ENCODE results near the gene GPR89B. TPM values are rescaled to one million over a fixed set of nuclear protein-coding genes. Genes with fewer than 3 reads are reported as not detected.

The GPR89B gene
- total RNA-seq: 15.8 and 17.1 TPM in 2 replicates

GRCh38 chr1:147928236-147929132 is at the start of gene GPR89B:
Gene GPR89B, plus strand, starts transcription at chr1:147928420. Its CDS starts 117 bp downstream, at chr1:147928537.

GRCh38 chr1:147902253-147902845 is 25.9 kb upstream of the GPR89B start, which contains the start of gene GJA8:
Gene GJA8, plus strand, starts transcription at chr1:147902795. Its CDS starts 5,161 bp downstream, at chr1:147907956.

Small RNA genes lying within 50 kb of the gene (small RNA-seq; reads per million reads assigned to genes)
- not detected for gene RNU1-129P
- gene RNVU1-7: 714 reads per million, percentile 99 among the genes with 10 or more reads in this experiment

Other genes starting within 250 kb of the GPR89B start
- 9.8 and 15.0 TPM in 2 replicates for gene GJA5, start 167.8 kb upstream of the GPR89B start, total RNA-seq
- not detected in 2 replicates for gene GJA8, start 25.6 kb upstream of the GPR89B start, total RNA-seq
- 5.3 TPM in 2 replicates for gene NBPF11, start 223.9 kb downstream of the GPR89B start, total RNA-seq